Activated gamma-delta T cell treated with Interleukin-2 at 50 U/mL for 16 hours (primary cell): ENCODE results near the gene URM1.
"Not testable (repeated sequence)": the region's sequence is repeated elsewhere in the genome, so short reads cannot be mapped to it uniquely, and the experiment has no call there.

Experiments used
- DNase-seq: peaks from one replicate; pipeline ENCODE4 v3.0.0-alpha.2; 2020

Gene URM1

DNA sequence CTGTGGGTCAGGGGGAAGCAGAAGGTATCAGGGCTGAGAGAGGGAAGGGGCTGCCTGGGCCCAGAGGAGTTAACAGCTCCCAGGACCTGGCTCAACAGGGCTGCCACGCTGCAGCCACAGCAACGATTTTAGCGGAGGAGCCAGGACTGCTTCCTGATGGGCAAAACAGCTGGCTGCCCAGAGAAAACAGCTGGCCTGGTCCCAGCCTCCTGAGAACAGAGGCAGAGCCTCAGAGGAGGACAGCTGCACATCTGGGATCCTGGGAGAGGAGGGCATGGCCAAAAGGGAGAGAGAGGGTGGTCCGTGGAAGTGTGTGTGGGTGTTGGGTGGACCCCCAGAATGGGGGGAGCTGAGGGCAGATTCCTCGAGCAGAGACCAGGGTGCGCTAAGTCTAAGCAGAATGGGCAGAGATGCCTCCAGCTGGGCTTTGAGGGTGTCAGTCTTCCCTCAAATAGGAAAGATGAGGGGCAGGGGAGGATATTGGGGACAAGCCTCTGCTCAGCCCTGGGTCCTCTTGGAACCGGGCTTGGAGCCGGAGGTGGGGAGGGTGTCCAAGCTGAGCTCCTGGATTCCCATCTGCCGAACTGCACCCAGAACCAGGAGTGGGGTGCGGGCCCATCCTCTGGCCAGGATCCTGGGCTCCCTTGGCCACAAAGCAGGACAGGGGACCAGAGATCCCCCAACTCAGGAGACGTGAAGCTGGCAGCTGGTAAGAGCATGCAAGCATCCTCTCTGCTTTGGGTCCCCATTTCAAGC, 40.4 kb downstream of the URM1 start:
- DNase-seq, result no peak

DNA sequence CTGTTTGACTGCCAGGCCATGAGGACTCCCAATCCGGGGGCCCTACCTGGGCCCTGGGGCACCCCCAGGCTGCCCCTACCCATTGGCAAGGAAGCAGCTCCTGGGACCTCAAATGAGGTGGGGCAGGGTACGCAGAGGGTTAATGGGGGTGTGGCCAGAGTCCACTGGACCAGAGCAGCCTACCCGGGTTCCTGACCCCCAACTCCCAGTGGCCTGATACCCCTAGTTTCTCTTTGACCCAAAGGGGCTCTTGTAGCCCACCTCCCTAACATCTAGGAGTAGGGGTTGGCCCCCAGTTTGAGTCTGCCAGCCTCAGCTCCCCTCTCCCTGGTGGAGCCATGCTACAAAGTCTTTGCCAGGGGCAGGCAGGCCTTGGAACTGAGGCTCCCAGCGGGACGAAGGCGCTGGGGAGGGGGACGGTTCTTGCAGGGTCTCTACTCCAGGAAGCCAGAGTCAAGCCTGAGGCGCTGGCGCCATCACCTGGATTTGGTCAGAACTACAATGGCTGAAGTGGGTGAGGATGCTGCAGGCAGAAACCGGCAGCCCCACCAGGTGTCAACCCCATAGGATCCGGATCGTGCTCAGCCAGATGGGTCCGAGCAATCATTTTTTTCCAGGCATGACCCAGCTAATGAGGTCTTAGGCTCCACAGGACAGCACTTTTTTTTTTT, 41.1 kb downstream of the URM1 start:
- DNase-seq, result peak; percentile 41

DNA sequence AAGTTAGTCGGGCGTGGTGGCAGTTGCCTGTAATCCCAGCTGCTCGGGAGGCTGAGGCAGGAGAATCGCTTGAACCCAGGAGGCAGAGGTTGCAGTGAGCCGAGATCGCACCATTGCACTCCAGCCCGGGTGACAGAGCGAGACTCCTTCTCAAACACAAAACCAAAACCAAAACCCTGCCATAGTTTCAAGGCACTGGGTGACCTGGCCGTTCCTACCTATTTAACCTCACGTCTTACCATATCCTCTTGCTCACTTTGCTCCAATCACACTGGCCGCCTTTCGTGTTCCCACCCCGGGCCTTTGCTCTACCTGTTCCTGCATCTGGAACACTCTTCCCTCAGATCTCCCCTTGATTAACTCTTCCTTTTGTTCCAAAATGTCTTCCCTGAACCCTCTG, 42.6 kb downstream of the URM1 start:
- not testable (repeated sequence) for DNase-seq

DNA sequence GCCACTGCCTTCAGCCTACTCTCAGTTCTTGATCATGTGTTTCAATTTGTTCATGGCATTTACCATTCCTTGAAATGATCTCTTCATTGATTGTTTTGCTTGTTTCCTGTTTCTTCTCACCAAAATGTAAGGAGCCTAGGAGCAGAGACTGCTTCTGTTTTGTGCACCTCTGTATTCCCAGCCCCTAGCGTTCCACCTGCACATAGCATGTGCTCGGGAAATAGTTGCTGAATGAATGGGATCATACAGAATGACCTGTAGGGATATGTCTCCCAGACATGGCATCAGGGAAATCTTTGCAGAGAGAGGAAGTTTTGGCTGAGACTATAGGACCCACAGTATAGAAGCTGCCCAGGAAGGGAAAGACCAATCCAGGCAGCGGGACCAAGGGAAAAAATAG, 43.3 kb downstream of the URM1 start:
- no peak for DNase-seq

DNA sequence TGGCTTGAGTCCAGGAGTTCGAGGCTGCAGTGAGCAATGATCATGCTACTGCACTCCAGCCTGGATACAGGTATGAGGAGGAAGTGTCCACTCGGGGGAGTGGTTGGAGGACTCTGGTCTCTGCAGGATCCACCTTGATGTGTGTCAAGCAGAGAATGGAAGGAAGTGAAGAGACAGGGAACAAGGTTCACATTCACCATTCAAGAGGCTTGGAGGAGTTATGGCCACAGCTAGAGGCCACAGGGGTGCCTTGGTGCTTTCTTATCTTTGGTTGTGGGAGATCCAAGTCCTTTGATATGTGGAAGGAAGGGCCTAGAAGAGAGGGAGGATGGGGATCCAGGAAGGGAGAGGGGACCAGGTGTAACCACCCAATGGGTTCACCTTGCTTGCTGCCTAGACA, 44.1 kb downstream of the URM1 start:
- DNase-seq, result no peak

DNA sequence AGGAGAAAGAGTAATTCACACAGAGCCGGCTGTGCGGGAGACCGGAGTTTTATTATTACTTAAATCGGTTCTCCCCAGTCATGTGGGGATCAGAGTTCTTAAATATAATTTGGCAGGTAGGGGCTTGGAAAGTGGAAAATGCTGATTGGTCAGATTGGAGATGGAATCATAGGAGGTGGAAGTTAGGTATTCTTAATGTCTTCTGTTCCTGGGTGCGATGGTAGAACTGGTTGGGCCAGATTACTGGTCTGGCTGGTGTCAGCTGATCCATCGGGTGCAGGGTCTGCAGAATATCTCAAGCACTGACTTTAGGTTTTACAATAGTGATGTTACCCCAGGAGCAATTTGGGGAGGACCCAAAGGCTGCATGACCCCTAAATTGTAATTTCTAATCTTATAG, 44.8 kb downstream of the URM1 start:
- no peak for DNase-seq

DNA sequence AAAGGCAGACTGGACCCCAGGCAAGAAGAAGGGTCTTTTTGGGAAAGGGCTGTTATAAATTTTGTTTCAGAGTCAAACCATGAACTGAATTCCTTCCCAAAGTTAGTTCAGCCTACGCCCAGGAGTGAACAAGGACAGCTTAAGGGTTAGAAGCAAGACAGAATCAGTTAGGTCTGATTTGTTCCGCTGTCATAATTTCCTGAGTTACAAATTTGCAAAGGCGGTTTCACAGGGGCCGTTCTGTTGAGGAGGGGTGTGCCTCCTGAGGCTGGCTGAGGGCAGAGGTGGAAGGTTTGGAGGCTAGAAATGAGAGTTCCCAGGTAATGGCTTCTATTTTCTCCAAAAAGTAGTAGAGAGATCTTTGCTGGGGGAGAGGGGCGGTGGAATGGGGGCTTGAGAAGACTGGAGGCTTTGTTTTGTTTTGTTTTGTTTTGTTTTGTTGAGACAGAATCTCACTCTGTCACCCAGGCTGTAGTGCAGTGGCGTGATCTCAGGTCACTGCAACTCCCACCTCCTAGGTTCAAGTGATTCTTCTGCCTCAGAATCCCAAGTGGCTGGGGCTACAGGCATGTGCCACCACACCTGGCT, 45.4 kb downstream of the URM1 start:
- DNase-seq, result no peak

DNA sequence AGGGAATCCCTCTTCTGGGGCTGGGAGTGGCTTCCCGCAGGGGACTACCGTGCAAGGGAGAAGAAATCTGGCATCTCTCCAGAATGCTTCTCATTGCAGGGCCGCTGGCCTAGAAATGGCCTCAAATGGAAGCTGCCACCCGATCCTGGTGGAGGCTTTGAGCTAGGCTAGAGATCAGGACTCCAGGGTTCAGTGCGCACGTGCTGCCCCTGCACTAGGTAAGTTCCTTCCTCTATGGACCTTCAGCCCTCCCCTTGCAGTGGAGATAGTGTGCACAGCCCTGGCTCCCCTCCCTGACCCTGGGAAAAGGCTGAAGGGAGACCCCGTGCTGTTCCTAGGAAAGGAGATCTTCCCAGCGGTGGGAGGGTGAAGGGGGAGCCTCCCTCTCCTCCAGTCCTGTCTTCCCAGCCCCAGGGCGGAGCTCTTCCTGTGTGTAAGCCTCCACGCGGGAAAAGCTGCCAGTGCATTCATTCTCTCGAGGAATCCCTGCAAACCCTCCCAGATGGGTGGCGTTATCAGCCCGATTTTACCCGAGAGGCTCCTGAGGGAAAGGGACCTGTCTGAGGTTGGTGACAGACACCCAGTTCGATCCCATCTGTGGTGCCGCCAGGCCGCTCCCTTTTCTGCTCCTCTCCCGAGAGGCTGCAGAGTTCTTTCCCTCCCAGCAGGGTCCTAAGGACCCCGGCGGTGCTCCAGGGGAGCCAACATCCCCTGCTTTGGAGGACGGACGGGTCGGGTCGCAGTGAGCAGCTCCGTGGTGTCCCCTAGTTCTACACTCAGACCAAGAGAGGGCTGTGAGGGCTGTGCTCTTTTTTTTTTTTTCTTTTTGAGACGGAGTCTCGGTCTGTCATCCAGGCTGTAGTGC, 48.1 kb downstream of the URM1 start:
- no peak for DNase-seq

DNA sequence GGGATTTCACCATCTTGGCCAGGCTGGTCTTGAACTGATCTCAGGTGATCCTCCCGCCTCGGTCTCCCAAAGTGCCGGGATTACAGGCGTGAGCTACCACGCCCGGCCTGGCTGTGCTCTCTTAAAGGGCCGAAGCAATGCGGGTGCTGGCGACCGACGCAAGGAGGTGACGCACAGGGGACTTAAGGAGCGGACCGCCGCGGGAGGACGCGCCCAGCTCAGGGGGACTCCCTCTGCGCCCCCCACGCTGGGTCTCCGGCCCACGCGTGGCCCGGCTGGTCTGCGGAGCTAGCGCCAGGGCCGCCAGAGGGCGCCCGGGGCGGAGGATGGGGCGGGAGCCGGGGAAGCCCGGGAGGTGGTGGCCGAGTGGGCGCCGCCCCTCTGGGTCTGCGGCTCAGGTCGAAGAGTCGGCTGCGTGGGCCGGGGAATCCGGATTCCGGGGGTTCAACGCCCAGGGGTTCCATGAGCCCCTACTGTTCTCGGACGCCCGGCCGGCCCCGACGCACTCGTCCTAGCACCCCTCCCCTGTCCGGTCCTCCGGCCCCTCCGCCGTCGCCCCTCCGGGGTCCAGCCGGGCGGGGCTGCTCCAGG, 49.0 kb downstream of the URM1 start:
- DNase-seq, result peak; percentile 63

DNA sequence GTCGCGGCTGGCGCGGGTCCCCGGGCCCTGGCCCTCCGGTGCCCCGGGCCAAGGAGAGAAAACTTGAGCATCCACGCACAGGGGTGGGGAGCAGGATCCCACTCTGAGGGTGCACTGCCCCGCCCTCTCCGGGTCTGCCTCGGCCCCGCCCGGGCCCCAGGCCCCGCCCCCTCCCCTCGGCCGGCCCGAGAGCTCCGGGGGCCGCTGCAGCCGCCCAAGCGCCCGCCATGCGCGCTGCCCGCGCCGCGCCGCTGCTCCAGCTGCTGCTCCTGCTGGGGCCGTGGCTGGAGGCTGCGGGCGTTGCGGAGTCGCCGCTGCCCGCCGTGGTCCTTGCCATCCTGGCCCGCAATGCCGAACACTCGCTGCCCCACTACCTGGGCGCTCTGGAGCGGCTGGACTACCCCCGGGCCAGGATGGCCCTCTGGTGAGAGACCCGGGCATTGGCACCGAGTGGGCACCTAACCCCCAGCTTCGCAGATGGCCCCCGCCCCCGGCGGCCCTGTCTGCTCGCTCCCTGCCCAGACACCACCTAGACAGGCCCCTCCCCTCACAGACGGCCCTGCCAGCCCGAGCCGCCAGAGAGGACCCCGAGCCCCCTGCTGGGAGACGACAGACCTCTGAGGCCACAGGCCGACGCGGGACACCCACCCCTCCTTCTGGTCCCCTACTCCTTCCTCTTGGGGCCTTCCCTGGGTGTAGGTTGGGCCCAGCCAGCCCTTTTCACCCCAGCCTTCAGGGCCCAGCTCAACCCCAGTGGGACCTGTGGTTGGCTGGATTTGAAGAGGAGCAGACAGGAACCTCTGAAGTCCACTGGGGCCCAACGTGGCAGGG, 49.7 kb downstream of the URM1 start, which contains the start of gene CERCAM:
Gene CERCAM, plus strand, starts transcription at position 207 of the 831 bp plus-strand sequence. Its CDS starts 21 bp downstream, at position 228.
- peak; percentile 40 for DNase-seq

DNA sequence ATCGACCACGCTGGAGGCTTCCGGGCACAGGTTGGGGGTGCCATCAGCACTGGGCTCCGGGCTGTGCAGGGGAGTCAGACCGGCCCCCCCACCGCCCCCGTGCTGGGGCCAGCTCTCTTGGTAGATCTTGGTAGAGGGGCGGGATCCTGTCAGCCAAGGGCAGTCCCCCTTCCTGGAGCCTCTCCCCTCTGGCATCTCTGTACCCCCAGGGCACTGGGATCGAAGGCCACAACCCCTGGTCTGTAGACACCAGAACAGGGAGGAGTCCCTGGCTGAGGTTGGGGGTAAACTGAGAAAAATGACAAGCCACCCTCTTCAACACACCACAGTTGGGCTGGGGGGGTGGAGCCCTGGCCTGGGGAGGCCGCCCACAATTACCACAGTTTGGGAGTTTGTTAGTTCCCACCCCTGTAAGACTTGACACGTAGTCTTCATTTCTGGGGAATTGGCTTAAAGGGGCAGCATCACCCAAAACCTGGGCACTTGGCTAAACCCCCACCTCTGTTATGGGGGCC, 50.4 kb downstream of the URM1 start:
- no peak for DNase-seq

DNA sequence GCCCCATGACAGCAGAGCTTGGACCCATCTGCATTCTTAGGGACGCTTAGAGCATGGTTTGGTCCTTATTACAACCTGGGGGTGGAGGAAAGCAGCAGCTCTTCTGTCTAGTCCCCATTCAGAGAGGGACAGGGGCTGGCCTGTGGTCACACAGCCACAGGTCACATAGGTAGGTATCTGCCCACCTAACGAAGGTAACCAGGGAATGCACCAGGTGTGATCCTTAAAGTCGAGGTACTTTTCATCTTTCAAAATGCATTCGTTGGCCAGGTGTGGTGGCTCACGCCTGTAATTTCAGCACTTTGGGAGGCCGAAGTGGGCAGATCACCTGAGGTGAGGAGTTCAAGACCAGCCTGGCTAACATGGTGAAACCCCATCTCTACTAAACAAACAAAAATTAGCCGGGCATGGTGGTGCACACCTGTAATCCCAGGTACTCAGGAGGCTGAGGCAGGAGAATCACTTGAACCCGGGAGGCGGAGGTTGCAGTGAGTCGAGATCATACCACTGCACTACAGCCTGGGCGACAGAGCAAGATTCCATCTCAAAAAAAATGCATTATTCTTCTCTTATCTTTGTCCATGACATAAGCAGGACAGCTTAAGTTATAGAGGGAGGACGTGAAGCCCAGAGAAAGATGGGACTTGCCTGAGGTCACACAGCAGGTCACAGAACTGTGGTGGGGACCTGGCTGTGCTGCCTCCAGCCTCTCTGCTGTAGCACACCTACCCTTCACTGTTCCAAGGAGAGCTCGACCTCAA, 51.0 kb downstream of the URM1 start:
- not testable (repeated sequence) for DNase-seq

DNA sequence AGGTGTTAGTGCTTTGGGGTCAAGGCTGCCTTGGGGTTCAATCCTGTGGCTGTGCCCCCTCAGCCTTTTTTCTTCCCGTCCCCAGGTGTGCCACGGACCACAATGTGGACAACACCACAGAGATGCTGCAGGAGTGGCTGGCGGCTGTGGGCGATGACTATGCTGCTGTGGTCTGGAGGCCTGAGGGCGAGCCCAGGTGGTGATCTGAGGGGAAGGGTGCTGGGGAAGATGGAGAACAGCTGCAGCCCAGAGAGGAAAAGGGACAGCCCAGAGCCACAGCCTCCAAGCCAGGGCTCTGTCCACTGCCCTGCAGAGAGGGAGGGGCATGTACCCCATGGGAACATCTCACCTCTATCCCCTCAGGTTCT, 51.6 kb downstream of the URM1 start:
- DNase-seq, result no peak

DNA sequence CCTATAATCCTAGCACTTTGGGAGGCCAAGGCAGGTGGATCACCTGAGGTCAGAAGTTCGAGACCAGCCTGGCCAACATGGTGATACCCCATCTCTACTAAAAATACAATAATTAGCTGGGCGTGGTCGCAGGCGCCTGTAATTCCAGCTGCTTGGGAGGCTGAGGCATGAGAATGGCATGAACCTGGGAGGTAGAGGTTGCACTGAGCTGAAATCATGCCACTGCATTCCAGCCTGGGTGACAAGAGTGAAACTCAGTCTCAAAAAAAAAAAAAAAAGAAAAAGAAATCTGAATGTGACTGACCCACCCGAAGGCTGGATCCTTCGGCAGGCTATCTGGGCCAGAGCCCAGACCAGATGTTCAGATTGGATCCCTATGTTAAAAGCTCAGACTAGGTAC, 52.2 kb downstream of the URM1 start:
- not testable (repeated sequence) for DNase-seq

DNA sequence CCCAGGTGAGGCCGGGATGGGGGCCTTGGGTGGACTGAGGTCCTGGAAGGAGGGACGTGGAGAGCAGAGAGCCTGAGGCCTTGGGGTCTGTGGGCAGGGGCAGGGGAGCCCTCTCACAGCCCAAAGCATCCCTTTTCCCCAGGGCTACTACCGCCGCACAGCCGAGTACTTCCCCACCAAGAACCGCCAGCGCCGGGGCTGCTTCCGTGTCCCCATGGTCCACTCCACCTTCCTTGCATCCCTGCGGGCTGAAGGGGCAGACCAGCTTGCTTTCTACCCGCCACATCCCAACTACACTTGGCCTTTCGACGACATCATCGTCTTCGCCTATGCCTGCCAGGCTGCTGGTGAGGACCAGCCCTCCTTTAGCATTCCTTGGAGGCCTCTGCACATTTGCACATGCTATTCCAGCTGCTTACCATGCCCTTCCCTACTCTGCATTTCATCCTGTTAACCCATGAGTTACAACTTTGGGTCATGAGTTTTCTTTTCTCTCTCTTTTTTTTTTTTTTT, 53.1 kb downstream of the URM1 start:
- DNase-seq, result no peak

DNA sequence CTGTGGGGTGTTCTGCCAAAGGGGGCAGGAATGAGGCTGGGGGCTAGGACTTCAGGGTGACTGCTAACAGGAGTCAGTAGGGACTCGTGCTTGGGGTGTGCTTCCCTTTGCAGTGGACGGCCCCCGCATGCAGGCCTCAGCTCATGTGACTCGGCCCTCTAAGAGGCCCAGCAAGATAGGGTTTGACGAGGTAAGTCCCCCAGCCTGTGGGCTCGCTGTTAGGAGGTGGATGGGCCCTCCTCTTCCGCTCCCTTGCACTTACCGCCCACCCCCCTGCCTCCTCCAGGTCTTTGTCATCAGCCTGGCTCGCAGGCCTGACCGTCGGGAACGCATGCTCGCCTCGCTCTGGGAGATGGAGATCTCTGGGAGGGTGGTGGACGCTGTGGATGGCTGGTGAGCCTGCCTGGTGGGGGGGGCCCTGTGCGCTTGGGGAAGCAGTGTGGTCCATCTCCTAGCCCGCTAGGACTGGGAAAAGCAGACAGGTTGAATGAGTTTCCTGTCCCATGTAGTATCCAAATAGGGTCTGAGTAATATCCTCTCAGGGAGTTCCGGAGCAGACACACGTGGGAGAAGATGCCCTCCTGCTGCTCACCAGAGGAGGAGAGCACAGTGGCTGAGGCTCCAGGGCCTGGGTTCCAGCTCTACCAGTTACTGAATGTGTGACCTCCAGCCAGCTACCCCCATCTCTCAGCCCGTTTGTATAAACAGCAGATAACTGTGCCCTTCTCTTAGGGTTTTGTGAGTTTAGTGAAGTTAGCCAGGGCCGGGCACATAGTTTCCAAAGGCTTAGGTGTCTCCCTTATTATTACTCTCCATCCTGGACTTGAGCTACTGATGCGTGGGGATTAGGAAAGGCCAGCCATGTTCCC, 57.7 kb downstream of the URM1 start:
- DNase-seq, result no peak

DNA sequence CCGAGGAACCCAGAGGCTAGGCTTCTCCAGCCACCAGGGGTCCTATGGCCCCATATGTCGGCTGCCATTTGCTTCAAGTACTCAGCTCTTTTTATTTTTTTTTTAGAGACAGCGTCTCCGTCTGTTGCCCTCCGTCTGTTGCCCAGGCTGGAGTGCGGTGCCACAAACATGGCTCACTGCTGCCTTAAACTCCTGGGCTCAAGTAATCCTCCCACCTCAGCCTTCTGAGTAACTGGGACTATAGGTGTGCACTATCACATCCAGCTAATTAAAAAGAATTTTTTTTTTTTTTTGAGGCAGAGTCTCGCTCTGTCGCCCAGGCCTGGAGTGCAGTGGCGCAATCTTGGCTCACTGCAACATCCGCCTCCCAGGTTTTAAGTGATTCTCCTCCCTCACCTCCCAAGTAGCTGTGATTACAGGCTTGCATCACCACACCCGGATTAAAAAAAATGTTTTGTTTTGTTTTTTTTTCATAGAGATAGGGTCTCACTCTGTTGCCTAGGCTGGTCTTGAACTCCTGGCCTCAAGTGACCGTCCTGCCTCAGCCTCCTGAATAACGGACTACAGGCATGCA, 58.4 kb downstream of the URM1 start:
- DNase-seq, result no peak

DNA sequence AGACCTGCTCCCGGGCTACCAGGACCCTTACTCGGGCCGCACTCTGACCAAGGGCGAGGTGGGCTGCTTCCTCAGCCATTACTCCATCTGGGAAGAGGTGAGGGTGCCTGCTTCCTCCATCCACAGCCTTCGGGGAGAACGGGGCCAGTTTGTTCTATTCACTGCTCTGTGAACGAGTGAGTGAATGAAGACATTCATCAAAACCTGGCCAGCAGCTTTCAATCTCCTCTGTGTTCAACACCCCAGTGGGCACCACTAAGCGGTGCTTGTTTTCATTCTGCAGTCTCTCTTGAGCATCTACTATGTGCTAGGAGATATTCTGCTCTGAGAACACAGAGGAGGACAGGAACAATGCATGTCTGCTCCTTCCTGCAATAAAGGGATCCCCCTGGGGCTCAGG, 60.0 kb downstream of the URM1 start:
- DNase-seq, result no peak

DNA sequence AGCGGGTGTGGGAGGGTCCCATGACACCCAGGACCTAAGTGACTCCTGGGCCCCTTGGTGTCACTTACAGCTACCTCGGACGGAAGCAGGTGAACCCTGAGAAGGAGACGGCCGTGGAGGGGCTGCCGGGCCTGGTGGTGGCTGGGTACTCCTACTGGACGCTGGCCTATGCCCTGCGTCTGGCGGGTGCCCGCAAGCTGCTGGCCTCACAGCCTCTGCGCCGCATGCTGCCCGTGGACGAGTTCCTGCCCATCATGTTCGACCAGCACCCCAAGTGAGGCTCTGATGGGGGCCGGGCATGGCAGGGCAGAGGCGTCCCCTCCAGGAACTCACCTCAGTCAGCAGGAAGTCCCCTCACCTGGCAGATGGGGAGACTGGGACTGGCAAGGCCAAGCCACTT, 63.2 kb downstream of the URM1 start:
- no peak for DNase-seq
